ENCODE measurements around the gene TMEM88.
A peak's percentile ranks its signal among the peaks of the same experiment; 100 is the strongest.

The TMEM88 gene

DNA sequence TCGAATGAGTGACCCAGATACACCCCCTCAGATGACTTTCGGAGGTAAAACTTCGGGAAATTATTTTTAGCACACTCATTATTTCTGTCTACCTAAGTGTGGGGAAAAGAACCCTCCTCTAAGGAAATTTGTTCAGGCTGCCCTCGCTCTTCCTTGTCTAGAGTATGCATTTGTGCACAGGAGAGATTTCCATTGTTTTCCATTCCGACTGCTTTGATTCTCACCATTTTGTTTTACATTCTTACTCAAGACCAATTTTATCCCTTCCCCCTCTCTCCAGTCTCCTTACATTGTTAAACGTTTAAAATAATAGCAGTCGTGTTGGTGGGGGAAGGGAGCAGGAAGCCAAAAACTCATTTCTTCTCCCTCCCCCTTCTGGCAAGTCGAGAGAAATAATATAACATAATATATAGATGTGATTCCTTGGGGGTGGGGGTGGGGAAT, 32.2 kb downstream of the TMEM88 start:
- no peak for DNase-seq

DNA sequence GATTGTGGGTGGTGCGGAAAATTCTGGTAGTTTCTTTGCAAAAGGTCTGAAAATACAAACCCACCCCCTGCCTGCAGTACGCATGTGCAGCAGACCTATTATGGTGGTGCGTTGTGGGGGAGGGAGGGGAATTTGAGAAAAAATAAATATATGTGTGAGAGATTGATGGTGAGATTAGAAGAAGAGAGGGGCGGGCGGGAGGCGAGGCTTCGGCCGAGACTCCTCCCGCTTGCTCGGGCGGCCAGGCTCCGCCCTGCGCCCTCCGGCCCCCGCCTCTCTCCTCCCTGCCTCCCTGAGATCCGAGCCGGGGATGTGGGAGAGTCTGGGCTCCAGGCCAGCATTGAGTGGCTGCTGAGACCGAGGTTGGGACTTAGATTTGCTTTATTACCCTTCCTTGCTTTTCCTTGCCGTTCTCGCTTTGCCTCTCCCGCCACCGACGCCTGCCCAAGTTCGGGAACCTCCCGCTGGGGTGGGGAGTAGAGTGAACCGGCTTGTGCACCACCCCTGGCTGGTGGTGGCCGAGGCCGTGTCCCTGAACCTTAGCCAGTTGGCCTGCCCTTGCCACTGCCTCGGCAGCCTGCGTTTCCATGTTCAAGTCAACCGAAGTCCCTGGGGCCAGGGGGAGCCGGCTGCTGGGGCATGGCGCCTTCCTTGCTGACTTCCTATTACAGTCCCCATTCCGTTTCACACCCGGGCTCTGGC, 32.8 kb downstream of the TMEM88 start:
- DNase-seq, result peak; percentile 72

DNA sequence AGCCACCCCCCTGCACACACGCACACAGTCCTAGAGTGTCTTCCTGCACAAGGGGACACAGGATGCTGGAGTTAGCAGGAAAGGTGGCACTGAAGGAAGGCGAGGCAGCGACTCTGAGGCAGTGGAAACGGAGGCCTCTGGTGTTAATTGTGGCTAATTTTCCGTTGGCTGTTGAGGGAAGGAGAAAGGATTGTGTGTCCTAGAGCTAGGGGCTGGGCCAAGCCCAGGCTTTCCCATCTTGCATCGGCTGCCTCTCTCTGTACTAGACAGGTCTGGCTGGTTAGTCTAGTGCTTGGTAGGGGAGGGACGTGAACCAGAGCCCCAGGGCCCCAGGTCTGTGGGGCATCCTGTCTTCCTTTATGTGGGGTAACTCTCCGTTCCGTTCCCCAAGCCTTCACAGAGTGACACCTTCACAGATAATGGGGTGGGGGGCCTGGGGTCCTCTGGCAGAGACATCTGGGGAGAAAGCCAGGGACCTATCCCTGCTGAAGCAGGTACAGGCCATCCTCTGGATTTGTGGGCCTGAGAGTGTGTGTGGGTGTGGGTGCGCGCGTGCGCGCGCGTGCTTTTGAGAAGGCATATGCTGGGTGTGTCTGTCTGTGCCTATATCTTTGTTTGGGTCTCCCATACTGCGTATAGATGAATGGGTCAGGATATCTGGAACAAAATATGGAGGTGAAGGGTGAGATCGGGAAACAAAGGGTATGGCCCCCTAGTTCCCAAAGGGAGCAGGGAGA, 33.5 kb downstream of the TMEM88 start, which contains the start of gene CHD3:
Gene CHD3, plus strand, starts transcription at position 606 of the 737 bp plus-strand sequence. CDS start 212 bp downstream, outside the sequence.
- peak; percentile 13 for DNase-seq

DNA sequence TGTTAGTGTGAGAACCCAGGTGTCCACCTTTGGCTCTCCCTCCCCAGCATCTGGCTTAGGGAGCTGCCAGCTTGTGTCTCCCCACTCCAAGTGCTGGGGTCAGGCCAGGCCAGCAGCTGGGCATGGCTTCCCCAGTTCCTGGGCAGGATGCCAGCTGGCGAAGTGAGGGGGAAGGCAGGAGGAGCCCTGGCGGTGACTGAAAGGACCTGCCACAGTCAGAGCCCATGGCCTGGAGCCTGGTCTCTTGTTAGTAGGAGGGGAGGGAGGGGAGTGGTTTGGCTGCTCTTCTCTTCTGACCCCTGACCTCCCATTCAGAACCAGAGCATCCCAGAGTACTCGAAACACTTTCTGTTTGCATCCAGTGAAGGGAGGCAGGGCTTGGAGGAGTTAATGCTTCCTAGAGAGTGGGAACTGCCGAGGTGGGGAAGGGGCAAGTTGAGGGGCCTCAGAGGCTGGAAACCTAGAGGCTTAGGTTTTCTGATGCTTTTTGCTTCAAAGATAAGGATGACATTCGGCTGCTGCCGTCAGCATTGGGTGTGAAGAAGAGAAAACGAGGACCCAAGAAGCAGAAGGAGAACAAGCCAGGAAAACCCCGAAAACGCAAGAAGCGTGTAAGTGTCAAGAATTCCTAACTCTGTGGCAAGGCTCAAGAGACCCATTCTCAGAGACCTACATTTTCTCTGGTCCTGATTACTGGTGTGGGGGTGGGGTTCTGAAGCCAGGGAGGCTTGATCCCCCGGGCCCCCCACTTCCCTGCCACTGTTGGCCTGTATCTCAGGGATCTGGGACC, 34.5 kb downstream of the TMEM88 start:
- peak; percentile 21 for DNase-seq

DNA sequence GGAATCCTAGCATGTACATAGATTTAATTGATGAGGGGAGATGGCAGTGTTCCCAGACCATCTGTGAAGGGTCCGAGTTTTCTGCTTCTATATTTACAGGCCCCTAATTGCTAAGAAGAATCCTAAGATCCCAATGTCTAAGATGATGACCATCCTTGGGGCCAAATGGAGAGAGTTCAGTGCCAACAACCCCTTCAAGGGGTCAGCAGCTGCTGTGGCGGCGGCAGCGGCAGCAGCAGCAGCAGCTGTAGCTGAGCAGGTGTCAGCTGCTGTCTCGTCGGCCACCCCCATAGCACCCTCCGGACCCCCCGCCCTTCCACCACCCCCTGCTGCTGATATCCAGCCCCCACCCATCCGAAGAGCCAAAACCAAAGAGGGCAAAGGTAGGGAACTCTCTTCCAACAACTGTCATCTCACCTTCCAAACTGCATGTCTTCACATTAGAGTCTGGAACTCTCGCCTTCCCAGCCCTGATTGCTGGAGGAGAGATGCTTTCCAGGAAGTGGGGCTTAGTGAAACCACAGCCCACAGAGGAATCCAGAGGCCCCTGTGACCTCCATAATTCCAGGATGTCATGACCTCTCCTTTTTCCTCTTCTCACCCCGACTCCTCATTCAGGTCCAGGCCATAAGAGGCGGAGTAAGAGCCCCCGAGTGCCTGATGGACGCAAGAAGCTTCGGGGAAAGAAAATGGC, 38.5 kb downstream of the TMEM88 start:
- no peak for DNase-seq

DNA sequence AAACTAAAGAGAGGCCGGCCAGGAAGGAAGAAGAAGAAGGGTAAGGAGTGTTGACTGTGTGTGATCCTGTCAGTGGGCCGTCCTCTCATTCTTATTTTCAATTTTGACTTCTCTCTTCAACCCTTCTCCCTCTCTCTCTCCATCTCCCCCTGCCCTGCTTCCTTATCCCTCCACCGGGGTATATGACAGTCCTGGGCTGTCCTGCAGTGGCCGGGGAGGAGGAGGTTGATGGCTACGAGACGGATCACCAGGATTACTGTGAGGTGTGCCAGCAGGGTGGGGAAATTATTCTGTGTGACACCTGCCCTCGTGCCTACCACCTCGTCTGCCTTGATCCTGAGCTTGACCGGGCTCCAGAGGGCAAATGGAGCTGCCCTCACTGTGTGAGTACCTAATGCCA, 39.4 kb downstream of the TMEM88 start:
- no peak for DNase-seq

DNA sequence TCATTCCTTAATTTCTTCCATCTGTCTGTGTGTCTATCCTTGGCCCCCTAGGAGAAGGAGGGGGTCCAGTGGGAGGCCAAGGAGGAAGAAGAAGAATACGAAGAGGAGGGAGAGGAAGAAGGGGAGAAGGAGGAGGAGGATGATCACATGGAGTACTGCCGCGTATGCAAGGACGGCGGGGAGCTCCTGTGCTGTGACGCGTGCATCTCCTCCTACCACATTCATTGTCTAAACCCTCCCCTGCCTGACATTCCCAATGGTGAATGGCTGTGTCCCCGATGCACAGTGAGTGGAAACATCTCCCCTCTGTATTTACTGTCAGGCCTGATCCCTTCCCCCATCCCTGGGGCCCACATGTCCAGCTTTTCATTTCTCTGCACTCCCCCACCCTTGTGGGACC, 40.0 kb downstream of the TMEM88 start:
- DNase-seq, result no peak

DNA sequence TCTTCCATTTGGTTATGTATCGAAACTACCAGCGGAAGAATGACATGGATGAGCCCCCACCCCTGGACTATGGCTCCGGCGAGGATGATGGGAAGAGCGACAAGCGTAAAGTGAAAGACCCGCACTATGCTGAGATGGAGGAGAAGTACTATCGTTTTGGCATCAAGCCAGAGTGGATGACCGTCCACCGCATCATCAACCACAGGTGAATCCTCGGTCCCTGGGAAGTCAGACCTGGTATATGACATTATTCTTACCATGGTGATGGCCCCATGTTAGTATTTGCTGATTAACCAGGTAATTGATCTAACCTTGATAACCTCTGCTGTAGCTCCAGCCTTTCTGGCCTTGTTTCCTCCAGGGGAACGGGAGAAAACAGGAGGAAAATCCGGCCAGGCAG, 42.2 kb downstream of the TMEM88 start:
- DNase-seq, result no peak

DNA sequence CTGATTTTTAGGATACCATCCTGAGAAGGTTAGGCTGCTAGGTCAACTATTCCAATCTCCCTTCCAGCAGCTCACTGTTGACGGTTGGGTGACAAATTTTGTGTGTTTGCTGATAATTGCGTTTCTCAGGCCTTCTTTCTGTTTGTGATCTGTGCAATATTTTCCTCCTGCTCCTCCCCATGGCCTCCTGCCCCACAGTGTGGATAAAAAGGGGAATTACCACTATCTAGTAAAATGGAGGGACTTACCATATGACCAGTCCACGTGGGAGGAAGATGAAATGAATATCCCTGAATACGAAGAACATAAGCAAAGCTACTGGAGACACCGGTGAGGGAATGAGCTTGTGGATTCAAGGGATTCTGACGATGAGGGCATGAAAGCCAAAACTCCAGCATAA, 42.9 kb downstream of the TMEM88 start:
- no peak for DNase-seq

DNA sequence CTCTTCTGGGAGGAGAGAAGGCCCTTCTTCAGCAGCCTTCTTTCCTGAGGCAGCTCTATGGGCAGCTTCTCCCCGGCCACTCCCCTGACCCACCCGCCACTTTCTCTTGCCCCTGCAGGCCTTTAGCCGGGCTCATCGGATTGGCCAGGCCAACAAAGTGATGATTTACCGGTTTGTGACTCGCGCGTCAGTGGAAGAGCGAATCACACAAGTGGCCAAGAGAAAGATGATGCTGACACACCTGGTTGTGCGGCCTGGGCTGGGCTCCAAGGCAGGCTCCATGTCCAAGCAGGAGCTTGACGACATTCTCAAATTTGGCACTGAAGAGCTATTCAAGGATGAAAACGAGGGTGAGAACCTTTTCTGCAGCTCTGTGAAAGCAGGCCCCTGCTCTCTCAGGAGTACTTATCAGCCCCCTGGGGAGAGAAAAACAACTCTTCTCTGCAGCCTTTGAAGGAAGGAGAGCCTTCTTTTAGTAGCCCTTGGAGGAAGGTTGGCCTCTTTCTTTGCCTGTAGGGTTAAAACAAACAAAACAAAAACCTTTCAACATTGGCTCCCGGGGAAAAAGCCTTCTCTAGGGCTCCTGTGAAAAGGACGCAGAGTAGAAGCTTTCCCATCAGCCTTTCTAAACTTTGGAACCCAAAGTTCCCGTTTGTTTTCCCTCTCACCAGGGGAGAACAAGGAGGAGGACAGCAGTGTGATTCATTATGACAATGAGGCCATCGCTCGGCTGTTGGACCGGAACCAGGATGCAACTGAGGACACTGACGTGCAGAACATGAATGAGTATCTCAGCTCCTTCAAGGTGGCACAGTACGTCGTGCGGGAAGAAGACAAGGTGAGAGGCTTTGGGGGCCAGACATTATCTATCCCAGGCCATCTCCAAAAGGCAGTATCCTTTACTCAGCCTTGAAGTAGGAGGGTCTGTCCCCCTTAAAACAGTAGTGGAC, 48.6 kb downstream of the TMEM88 start:
- DNase-seq, result no peak
